HG02798 (cell line): ENCODE measurements around the gene NFIA.

Source experiments
- ATAC-seq: cut with Tn5 transposase; IDR thresholded peaks from one replicate; pipeline ENCODE4 v1.9.1; 2021; ENCODE audit warnings: mild to moderate bottlenecking; ENCODE audit not compliant: unreplicated experiment, poor library complexity

NFIA gene

GRCh38 chr1:61202854-61203598 is 120.7 kb downstream of the NFIA start:
- no peak for ATAC-seq

- ATAC-seq = no peak
Observed at GRCh38 chr1:61204528-61204927, 122.2 kb downstream of the NFIA start.

GRCh38 chr1:61207416-61207815 is 125.1 kb downstream of the NFIA start:
- ATAC-seq = no peak

- ATAC-seq = no peak
Observed at GRCh38 chr1:61208172-61208571, 125.8 kb downstream of the NFIA start.

- ATAC-seq = no peak
Observed at GRCh38 chr1:61208831-61209230, 126.5 kb downstream of the NFIA start.

GRCh38 chr1:61210435-61211154 is 128.2 kb downstream of the NFIA start:
- no peak for ATAC-seq

GRCh38 chr1:61213245-61214011 is 131.1 kb downstream of the NFIA start:
- ATAC-seq = no peak

- ATAC-seq = no peak
Observed at GRCh38 chr1:61215119-61215518, 132.8 kb downstream of the NFIA start.

GRCh38 chr1:61215676-61216289 is 133.4 kb downstream of the NFIA start:
- no peak for ATAC-seq

- ATAC-seq = no peak
Observed at GRCh38 chr1:61220536-61220935, 138.2 kb downstream of the NFIA start.

- no peak for ATAC-seq
Observed at GRCh38 chr1:61221642-61222041, 139.3 kb downstream of the NFIA start.

GRCh38 chr1:61222240-61222639 is 139.9 kb downstream of the NFIA start:
- no peak for ATAC-seq

GRCh38 chr1:61223140-61223539 is 140.8 kb downstream of the NFIA start:
- ATAC-seq = no peak

- ATAC-seq = no peak
Observed at GRCh38 chr1:61224609-61225008, 142.2 kb downstream of the NFIA start.

GRCh38 chr1:61225478-61225877 is 143.1 kb downstream of the NFIA start:
- ATAC-seq = no peak

- no peak for ATAC-seq
Observed at GRCh38 chr1:61226791-61227567, 144.6 kb downstream of the NFIA start.

GRCh38 chr1:61227857-61228550 is 145.6 kb downstream of the NFIA start:
- ATAC-seq = no peak

- no peak for ATAC-seq
Observed at GRCh38 chr1:61230523-61230922, 148.2 kb downstream of the NFIA start.

- no peak for ATAC-seq
Observed at GRCh38 chr1:61231795-61232194, 149.4 kb downstream of the NFIA start.
